CD4-positive, CD25-positive, alpha-beta regulatory T cell (primary cell): ENCODE results near the gene CDK18. TPM values are rescaled to one million over a fixed set of nuclear protein-coding genes. Genes with fewer than 3 reads are reported as not detected.

Source experiments
- ATAC-seq, 2 donors: fragments of 150-1000 bp; cut with Tn5 transposase; one replicate each; pipeline ENCODE4 v1.10.0; 2021; ENCODE audit warnings: low read depth in 2 of 2, moderate number of reproducible peaks in 2 of 2, moderate library complexity in 1 of 2
- DNase-seq, 3 donors: peaks; one replicate each; pipeline versions ENCODE4 v3.0.0 to v3.0.0-alpha.2; 2012 to 2022; ENCODE audit warnings: mixed read lengths in 1 of 3
- H3K27ac ChIP-seq: one replicate; pipeline ENCODE4 v1.7.0; 2013; ENCODE audit warnings: mild to moderate bottlenecking, low read length; ENCODE audit not compliant: insufficient read depth, poor library complexity, severe bottlenecking
- H3K27me3 ChIP-seq: one replicate; pipeline ENCODE4 v1.7.0; 2013; ENCODE audit warnings: low read length; ENCODE audit not compliant: control insufficient read depth, insufficient read depth
- H3K36me3 ChIP-seq: one replicate; pipeline ENCODE4 v1.7.0; 2013; ENCODE audit warnings: mild to moderate bottlenecking, low read length, moderate library complexity; ENCODE audit not compliant: control insufficient read depth, insufficient read depth
- H3K4me1 ChIP-seq: 2 replicates; pipeline ENCODE4 v1.7.0; 2013; ENCODE audit warnings: mild to moderate bottlenecking, low read length; ENCODE audit not compliant: insufficient read depth, control insufficient read depth, poor library complexity, severe bottlenecking
- H3K4me3 ChIP-seq: one replicate; pipeline ENCODE4 v1.7.0; 2013; ENCODE audit warnings: low read depth, mild to moderate bottlenecking, low read length, moderate library complexity
- H3K9me3 ChIP-seq, 2 experiments: 1 replicate in 1 of 2; 2 replicates in 1 of 2; pipeline ENCODE4 v1.7.0; 2013; ENCODE audit warnings: low read length in 2 of 2, mild to moderate bottlenecking in 1 of 2, moderate library complexity in 1 of 2; ENCODE audit not compliant: control insufficient read depth in 2 of 2
- H3K27ac Mint-ChIP-seq, 3 donors: one replicate each; pipeline ENCODE4 v1.8.0; 2020 to 2022; ENCODE audit warnings: mild to moderate bottlenecking in 3 of 3, mixed read lengths in 3 of 3, moderate library complexity in 2 of 3
- H3K27me3 Mint-ChIP-seq: one replicate; pipeline ENCODE4 v1.8.0; 2022; ENCODE audit warnings: mild to moderate bottlenecking, mixed read lengths
- H3K36me3 Mint-ChIP-seq: one replicate; pipeline ENCODE4 v1.8.0; 2020; ENCODE audit warnings: mixed read lengths
- H3K4me1 Mint-ChIP-seq, 4 donors: one replicate each; pipeline ENCODE4 v1.8.0; 2020 to 2022; ENCODE audit warnings: mixed read lengths in 4 of 4, mild to moderate bottlenecking in 1 of 4
- H3K4me3 Mint-ChIP-seq, 4 donors: one replicate each; pipeline ENCODE4 v1.8.0; 2020 to 2022; ENCODE audit warnings: mild to moderate bottlenecking in 4 of 4, mixed read lengths in 4 of 4, moderate library complexity in 3 of 4
- H3K9me3 Mint-ChIP-seq, 7 donors: one replicate each; pipeline ENCODE4 v1.8.0; 2020 to 2022; ENCODE audit warnings: mixed read lengths in 7 of 7, mild to moderate bottlenecking in 3 of 7, moderate library complexity in 2 of 7
- polyA plus RNA-seq, 4 donors: library from polyadenylated mRNA; unstranded; fragments of 300-500 nt; fragmentation: Illumina TruSeq; gene quantifications; one replicate each; pipeline ENCODE4 v1.2.3, GENCODE V29; 2021
- total RNA-seq: library from RNA; stranded (reverse); gene quantifications from one replicate; pipeline ENCODE4 v1.2.3, GENCODE V29; 2022

CDK18 gene
- total and polyA plus RNA-seq, 5 donors from 2014 or later, result 0.49 TPM; not detected in 4

GRCh38 chr1:205569411-205570172, 65.1 kb downstream of the CDK18 start:
- Histone ChIP-seq H3K36me3 (no peaks in the 10 kb centered on the region), H3K4me1 (peaks cover 4% of the 10 kb centered on the region), H3K27me3 (peaks cover 27% of the 10 kb centered on the region), H3K27ac (no peak overlapping the region), H3K4me3 (no peak overlapping the region), H3K9me3 (no peaks in the 10 kb centered on the region)
- DNase-seq, result no peak
- H3K4me3 Mint-ChIP-seq, result no peak overlapping the region
- no peaks in the 10 kb centered on the region for H3K36me3 Mint-ChIP-seq
- peaks cover 63% of the 10 kb centered on the region for H3K27me3 Mint-ChIP-seq
- ATAC-seq, result no peak
- peaks cover 0 to 11% (median 2%) of the 10 kb centered on the region in 4 donors for H3K4me1 Mint-ChIP-seq
- H3K9me3 Mint-ChIP-seq, result peaks cover 0 to 3% (median 0%) of the 10 kb centered on the region in 7 donors
- H3K27ac Mint-ChIP-seq, result no peak overlapping the region

GRCh38 chr1:205570173-205570501, 65.7 kb downstream of the CDK18 start:
- no peak for ATAC-seq
- peaks cover 63% of the 10 kb centered on the region for H3K27me3 Mint-ChIP-seq
- Histone ChIP-seq H3K9me3 (no peaks in the 10 kb centered on the region), H3K27ac (no peak overlapping the region), H3K4me3 (no peak overlapping the region), H3K36me3 (no peaks in the 10 kb centered on the region), H3K27me3 (peaks cover 27% of the 10 kb centered on the region), H3K4me1 (peaks cover 4% of the 10 kb centered on the region)
- peaks cover 0 to 11% (median 2%) of the 10 kb centered on the region in 4 donors for H3K4me1 Mint-ChIP-seq
- peaks cover 0 to 3% (median 0%) of the 10 kb centered on the region in 7 donors for H3K9me3 Mint-ChIP-seq
- DNase-seq, result no peak
- no peak overlapping the region for H3K27ac Mint-ChIP-seq
- H3K36me3 Mint-ChIP-seq, result no peaks in the 10 kb centered on the region
- no peak overlapping the region for H3K4me3 Mint-ChIP-seq

- H3K36me3 ChIP-seq, result no peaks in the 10 kb centered on the region
- Mint-ChIP-seq H3K27me3 (peaks cover 57% of the 10 kb centered on the region), H3K4me1 (peaks cover 0 to 11% (median 2%) of the 10 kb centered on the region in 4 donors), H3K4me3 (no peak overlapping the region), H3K9me3 (peaks cover 0 to 3% (median 0%) of the 10 kb centered on the region in 7 donors), H3K27ac (no peak overlapping the region), H3K36me3 (no peaks in the 10 kb centered on the region)
- H3K4me1 ChIP-seq, result peaks cover 4% of the 10 kb centered on the region
- no peak for ATAC-seq
- H3K9me3 ChIP-seq, result no peaks in the 10 kb centered on the region
- H3K27me3 ChIP-seq, result peaks cover 23% of the 10 kb centered on the region
- no peak for DNase-seq
- H3K4me3 ChIP-seq, result no peak overlapping the region
- H3K27ac ChIP-seq, result no peak overlapping the region
Measured at GRCh38 chr1:205570796-205571537, 66.5 kb downstream of the CDK18 start.

GRCh38 chr1:205571747-205572146, 67.3 kb downstream of the CDK18 start:
- no peak overlapping the region for H3K4me3 Mint-ChIP-seq
- no peak overlapping the region for H3K27ac ChIP-seq
- H3K4me1 Mint-ChIP-seq, result peaks cover 0 to 11% (median 2%) of the 10 kb centered on the region in 4 donors
- H3K4me1 ChIP-seq, result peaks cover 4% of the 10 kb centered on the region
- H3K36me3 Mint-ChIP-seq, result no peaks in the 10 kb centered on the region
- H3K27ac Mint-ChIP-seq, result no peak overlapping the region
- peaks cover 0 to 3% (median 0%) of the 10 kb centered on the region in 7 donors for H3K9me3 Mint-ChIP-seq
- H3K4me3 ChIP-seq, result no peak overlapping the region
- H3K9me3 ChIP-seq, result no peaks in the 10 kb centered on the region
- no peaks in the 10 kb centered on the region for H3K36me3 ChIP-seq
- peaks cover 16% of the 10 kb centered on the region for H3K27me3 ChIP-seq
- DNase-seq (no peak), ATAC-seq (no peak)
- peaks cover 49% of the 10 kb centered on the region for H3K27me3 Mint-ChIP-seq

GRCh38 chr1:205572421-205572820, 68.0 kb downstream of the CDK18 start:
- Mint-ChIP-seq H3K27me3 (peaks cover 47% of the 10 kb centered on the region), H3K9me3 (peaks cover 0 to 3% (median 0%) of the 10 kb centered on the region in 7 donors), H3K27ac (no peak overlapping the region), H3K4me1 (peaks cover 0 to 11% (median 0%) of the 10 kb centered on the region in 4 donors), H3K36me3 (no peaks in the 10 kb centered on the region), H3K4me3 (no peak overlapping the region)
- Histone ChIP-seq H3K27ac (no peak overlapping the region), H3K4me1 (peaks cover 4% of the 10 kb centered on the region), H3K27me3 (peaks cover 10% of the 10 kb centered on the region), H3K9me3 (no peaks in the 10 kb centered on the region), H3K4me3 (no peak overlapping the region), H3K36me3 (no peaks in the 10 kb centered on the region)
- ATAC-seq (no peak), DNase-seq (no peak)

- no peaks in the 10 kb centered on the region for H3K4me1 ChIP-seq
- H3K4me3 ChIP-seq, result no peak overlapping the region
- no peak overlapping the region for H3K27ac Mint-ChIP-seq
- H3K36me3 ChIP-seq, result no peaks in the 10 kb centered on the region
- H3K9me3 Mint-ChIP-seq, result peaks cover 0 to 4% (median 0%) of the 10 kb centered on the region in 7 donors
- no peaks in the 10 kb centered on the region for H3K9me3 ChIP-seq
- no peaks in the 10 kb centered on the region for H3K4me1 Mint-ChIP-seq
- ATAC-seq, result no peak
- H3K4me3 Mint-ChIP-seq, result no peak overlapping the region
- no peak overlapping the region for H3K27ac ChIP-seq
- peaks cover 41% of the 10 kb centered on the region for H3K27me3 Mint-ChIP-seq
- DNase-seq, result no peak
- peaks cover 8% of the 10 kb centered on the region for H3K27me3 ChIP-seq
- no peaks in the 10 kb centered on the region for H3K36me3 Mint-ChIP-seq
Measured at GRCh38 chr1:205575294-205575885, 70.9 kb downstream of the CDK18 start.

GRCh38 chr1:205576011-205576410, 71.5 kb downstream of the CDK18 start:
- Mint-ChIP-seq H3K9me3 (peaks cover 0 to 4% (median 0%) of the 10 kb centered on the region in 7 donors), H3K27me3 (peaks cover 34% of the 10 kb centered on the region), H3K4me3 (no peak overlapping the region), H3K36me3 (no peaks in the 10 kb centered on the region), H3K4me1 (no peaks in the 10 kb centered on the region), H3K27ac (no peak overlapping the region)
- Histone ChIP-seq H3K4me1 (no peaks in the 10 kb centered on the region), H3K27ac (no peak overlapping the region), H3K9me3 (no peaks in the 10 kb centered on the region), H3K4me3 (no peak overlapping the region), H3K27me3 (peaks cover 7% of the 10 kb centered on the region), H3K36me3 (no peaks in the 10 kb centered on the region)
- ATAC-seq (no peak), DNase-seq (no peak)
